Brain pericyte (primary cell): ENCODE measurements around the gene ABHD3.
"Not testable (repeated sequence)": the region's sequence is repeated elsewhere in the genome, so short reads cannot be mapped to it uniquely, and the experiment has no call there.

ENCODE experiments used
- DNase-seq: peaks from one replicate; pipeline ENCODE4 v3.0.0-alpha.2; 2012; ENCODE audit warnings: low read depth, low spot score

ABHD3 gene

DNA sequence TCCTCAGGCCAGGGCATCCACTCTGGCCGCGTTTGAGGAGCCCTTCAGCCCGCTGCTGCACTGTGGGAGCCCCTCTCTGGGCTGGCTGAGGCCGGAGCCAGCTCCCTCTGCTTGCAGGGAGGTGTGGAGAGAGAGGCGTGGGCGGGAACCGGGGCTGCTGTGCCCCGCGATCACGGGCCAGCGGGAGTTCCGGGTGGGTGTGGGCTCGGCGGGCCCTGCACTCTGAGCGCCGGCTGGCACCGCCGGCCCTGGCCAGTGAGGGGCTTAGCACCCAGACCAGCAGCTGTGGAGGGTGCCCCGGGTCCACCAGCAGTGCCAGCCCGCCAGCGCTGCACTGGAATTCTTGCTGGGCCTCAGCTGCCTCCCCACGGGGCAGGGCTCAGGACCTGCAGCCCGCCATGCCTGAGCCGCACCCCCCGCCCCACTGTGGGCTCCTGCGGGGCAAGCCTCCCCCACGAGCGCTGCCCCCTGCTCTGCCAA lies 1.9 kb upstream of the ABHD3 start:
- no peak for DNase-seq

DNA sequence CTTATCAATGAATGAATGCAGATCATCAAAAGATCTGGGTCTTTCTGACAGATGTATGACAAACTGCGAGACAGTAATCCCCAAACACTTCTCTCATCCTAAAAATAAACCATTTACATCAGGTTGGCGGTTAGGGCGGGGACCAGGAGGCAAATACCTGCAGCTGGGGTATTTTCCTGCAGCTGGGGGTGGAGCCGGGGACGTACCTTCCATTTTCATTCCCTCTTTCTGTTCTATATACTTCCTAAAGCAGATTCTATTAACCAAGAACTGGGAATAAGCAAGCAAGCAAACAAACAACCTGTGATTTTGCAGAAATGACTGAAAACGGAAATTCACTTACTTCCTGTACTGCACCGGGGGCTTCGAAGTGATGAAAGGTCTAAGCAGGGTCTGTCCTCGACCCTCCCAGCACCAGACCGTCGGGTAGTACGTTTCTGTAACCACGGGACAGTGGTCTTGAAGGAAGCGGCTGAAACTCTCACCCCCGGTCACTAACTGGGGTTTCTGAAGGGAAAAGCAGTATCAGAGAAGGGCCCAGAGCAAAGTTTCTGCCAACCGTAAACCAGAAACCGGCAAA lies 1.2 kb downstream of the ABHD3 start:
- no peak for DNase-seq

- DNase-seq: no peak
These were observed 2.0 kb downstream of the ABHD3 start for GRCh38 chr18:21702602-21703001.

DNA sequence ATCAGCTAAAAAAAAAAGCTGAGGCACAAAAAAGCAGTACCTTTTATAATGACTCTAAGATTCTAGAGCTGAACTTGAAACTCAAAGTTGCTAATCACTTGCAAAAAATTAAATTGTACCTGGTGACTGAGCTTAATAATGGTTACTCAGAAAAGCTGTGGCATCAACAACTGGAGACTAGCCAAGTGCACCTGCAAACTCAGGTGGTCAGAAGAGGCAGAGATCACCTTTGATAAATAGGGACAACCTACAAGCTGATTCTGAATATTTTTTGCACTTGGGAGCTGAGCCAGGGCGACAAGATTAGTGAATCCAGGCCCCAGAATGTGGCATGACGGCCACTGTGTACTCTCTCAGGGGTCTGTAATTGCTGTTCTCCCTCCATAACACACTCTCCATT lies 3.0 kb downstream of the ABHD3 start:
- no peak for DNase-seq

DNA sequence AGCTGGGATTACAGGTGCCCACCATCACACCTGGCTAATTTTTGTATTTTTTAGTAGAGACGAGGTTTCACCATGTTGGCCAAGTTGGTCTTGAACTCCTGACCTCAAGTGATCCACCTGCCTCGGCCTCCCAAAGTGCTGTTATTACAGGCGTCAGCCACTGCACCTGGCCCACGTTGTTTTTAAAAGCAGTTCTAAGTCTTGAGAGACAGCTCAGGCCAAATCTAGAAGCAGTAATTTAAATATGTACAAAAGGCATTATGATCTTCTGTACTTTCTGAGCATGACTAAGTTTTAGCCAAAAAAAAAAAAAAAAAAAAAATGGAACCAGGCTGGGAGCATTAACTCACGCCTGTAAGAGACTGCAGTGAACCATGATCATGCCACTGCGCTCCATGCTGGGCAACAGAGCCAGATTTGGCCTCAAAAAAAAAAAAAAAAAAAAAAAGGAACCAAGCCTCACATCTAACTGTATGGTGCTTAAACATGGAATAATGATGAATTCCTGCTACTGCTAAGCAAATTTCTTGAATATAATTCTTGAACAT lies 4.0 kb downstream of the ABHD3 start:
- no peak for DNase-seq

DNA sequence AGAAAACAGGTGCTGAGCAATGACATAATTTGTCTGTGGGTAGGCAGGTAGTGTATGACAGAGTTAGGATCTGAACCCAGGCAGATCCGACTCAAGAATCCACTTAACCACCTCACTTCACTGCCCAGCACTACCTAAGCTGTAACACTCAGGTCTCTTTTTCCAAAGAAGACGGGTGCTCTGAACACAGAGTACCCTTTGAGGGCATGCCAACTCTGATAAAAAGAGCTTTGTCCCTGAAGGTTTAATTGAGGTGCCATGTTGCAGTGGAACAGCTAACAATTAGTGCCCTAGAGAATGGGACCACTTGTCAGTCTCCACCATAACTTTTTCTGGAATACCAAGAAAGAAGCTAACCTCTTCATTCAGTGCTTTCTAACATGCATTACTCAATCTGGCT lies 11.3 kb downstream of the ABHD3 start:
- no peak for DNase-seq

- DNase-seq: no peak
These were observed 14.8 kb downstream of the ABHD3 start for GRCh38 chr18:21689736-21690135.

DNA sequence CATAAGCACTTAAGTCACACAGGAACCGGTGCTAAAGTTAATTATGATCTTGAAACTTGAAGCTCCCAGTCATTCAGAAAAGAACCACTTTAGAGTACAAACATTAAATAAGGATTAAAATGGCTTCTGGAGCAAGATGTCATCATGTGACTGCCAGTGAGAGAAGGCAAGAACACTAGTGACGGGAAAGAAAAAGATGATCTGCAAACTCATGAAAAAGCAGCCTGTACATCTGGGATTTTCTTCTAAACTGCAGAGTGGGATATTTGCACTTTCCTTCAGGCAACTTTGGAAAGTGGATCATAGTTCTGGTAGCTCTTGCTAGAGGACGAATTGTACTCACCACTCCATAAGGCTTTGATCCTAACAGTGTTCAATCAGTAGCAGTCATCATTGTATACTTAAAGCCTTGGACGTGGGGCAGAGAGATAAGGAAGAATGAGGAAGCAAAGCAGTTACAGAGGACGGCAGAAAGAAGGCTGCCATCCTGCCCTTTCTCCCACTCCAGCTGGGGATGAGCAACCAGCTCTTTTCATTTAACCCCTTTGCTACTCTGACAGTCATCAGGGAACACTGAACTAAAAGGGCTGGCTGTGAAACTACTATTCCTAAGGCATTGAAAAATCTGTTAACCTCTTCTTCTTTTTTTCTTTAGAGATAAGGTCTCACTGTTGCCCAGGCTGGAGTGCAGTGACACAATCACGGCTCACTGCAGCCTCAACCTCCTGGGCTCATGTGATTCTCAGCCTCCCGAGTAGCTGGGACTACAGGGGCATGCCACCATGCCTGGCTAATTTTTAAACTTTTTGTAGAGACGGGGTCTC lies 18.1 kb downstream of the ABHD3 start:
- DNase-seq: no peak

DNA sequence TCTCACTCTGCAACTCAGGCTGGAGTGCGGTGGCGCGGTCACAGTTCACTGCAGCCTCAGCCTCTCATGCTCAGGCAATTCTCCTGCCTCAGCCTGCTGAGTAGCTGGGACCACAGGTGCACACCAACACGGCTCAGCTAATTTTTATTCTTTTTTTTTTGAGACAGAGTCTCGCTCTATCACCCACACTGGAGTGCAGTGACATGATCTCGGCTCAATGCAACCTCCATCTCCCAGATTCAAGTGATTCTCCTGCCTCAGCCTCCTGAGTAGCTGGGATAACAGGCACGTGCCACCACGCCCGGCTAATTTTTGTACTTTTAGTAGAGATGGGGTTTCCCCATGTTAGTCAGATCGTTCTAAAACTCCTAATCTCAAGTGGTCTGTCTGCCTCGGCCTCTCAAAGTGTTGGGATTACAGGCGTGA lies 19.0 kb downstream of the ABHD3 start:
- not testable (repeated sequence) for DNase-seq

- DNase-seq: no peak
These were observed 19.8 kb downstream of the ABHD3 start for GRCh38 chr18:21684731-21685130.

- no peak for DNase-seq
These were observed 22.1 kb downstream of the ABHD3 start for GRCh38 chr18:21682371-21683051.

DNA sequence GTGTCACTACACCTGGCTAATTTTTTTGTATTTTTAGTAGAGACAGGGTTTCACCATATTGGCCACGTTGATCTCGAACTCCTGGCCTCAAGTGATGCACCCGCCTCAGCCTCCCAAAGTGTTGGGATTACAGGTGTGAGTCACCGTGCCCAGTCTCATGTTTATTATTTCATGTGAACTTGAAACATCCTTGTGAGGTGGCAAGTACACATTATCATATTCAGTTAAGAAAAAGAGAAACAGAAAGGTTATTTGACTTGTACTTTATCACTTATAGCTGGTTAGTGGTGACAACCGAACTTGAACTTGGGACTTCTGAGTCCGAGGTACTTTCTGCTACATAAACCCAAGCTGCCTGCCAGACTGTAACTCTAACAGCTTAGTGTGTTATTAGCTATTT lies 24.4 kb downstream of the ABHD3 start:
- no peak for DNase-seq

GRCh38 chr18:21678859-21679258 lies 25.7 kb downstream of the ABHD3 start:
- no peak for DNase-seq

DNA sequence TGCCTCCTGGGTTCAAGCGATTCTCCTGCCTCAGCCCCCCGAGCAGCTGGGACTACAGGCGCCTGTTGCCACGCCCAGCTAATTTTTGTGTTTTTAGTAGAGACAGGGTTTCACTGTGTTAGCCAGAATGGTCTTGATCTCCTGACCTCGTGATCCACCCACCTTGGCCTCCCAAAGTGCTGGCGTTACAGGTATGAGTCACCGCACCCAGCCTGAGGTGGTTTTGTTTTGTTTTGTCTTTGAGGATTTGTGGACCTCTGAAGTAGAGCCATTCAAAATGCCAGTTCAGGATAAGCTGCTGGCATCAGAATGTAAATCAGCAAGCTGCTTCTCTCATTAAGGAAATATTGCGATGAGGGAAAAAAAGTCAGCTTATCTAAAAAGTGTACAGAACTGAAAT lies 29.2 kb downstream of the ABHD3 start:
- DNase-seq: not testable (repeated sequence)

GRCh38 chr18:21672521-21673267 lies 31.9 kb downstream of the ABHD3 start:
- no peak for DNase-seq

DNA sequence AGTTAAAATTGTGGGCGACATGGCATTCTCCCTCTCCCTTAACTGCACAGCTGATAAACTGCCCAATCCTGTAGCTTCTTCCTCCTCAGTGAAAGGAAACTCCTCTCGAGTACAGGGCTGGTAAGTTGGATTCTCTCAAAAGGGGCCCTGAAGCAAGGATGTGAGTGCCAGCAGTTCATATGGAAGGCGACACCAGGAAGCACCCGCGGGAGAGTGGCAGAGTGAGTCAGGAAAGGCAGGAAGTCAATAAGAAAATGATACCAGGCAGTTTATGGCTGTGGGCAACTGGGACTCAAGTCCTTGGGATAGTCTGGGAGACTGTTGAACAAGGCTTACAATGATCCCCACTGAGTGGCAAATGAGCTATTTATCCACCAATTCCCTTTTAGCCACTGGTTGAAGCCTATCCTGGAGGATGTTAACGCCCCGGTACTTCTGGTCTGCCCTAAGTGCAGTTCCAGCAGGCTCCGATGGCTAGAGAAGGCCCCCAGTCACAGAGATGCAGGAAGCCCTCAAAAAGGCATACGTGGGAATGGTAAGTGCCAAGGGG lies 34.8 kb downstream of the ABHD3 start:
- no peak for DNase-seq

DNA sequence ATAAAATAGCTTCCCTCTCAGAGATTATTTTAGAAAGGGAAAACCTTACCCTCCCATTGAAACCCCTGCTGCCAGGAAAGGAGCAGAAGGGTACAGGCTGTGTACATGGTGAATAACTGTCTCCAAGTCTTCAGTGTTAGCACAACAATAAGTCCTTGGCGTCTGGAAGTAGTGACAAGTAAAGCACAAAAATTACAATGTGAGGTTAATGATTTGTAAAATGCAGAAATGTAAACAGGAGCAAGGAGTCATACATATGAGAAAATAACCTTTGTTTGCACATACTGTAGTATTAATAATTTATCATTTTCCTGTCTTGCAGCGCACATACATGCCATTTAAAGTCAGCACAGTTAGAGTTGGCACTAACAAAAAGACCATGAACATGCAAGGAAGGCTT lies 40.5 kb downstream of the ABHD3 start:
- DNase-seq: no peak

- peak; percentile 71 for DNase-seq
These were observed 41.0 kb downstream of the ABHD3 start for GRCh38 chr18:21663578-21663977.

GRCh38 chr18:21662581-21662980 lies 42.0 kb downstream of the ABHD3 start:
- no peak for DNase-seq

- DNase-seq: no peak
These were observed 44.5 kb downstream of the ABHD3 start for GRCh38 chr18:21660078-21660477.

DNA sequence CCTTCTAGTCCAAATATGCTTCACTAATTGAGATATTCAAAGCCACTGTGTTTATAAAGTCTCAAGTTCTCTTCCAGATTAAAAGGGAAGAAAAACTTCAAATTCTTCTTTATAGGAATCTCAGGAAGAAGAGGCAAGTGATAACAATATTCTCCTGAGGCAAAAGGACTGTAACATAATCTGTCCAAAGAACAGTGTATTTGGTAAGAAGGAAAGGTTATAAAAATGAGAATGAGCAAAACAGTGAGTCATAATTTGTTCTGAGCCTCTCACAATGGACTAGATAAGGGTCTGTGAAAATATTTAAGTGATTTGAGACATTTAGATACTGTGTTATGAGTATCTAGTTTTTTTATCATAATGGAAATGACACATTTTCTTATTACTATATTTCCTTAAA lies 48.2 kb downstream of the ABHD3 start:
- DNase-seq: no peak
